HK-2 (cell line): ENCODE data around the gene TANGO6.

ENCODE experiments used
- DNase-seq: peaks from one replicate; pipeline ENCODE4 v3.0.0-alpha.2; 2018; ENCODE audit not compliant: unreplicated experiment

TANGO6 gene

DNA sequence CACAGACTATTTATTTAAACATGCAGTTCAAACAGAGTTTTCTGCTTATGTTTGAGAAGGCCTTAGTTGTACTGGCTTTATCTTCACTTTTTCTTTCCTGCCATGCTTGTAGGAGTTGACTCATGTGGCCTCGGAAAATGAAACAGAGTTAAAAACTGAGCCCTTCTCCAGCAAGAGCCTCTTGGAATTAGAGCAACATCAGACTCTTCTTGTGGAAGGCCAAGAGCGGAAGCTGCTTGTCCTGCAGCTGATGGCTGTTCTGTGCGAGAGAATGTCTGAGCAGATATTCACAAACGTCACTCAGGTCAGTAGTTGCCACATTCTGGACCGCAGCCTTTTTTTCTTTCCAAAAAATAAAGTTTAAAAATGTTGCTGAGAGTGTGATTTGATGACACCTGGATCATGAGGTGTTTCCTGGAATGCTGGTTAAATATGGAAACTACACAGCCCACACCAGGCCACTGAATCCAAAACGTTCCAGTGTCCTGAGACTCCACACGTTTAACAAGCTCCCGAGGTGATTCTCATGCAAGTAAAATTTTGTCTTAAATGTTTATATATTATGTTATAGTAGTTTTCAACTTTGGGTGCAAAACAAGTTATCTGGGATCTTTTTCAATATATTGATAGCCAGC lies 65.9 kb downstream of the TANGO6 start:
- DNase-seq, result no peak

DNA sequence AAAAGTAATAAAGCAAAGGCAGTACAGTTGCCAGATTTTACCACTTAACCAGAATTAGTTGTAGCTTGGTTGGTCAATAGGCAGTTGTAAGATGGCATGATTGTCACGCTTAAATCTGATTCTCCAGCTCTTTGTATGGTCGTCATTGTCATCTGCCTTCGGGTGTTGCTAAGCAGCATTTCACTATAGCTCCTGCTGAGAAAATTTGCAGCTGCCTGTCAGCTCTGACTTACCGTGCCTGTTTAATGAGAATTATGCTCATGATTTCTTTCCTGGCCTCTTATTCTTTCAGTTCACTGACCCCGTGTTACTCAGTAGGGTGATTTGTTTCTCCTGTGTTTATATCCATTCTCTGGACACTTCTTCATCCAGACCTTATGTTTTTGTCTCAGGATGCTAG lies 66.7 kb downstream of the TANGO6 start:
- DNase-seq, result no peak

DNA sequence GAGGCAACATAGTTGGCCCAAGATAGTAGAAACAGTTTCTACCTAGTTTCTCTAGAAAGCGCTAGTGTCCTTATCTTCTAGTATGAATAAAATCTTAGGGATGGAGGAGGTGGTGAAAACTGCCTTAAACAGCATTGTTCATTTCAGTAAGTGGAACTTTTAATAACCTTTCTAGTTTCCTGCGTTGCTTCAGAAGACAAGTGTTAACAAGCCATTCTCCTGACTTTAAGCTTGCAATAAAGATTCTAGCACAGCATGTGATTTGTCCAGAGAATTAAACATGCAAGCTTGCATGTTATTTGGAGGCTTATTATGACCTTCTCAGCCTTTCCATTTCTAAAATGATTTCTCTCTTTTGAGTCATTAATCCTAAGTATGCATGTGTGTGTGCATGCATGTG lies 72.3 kb downstream of the TANGO6 start:
- DNase-seq, result no peak

DNA sequence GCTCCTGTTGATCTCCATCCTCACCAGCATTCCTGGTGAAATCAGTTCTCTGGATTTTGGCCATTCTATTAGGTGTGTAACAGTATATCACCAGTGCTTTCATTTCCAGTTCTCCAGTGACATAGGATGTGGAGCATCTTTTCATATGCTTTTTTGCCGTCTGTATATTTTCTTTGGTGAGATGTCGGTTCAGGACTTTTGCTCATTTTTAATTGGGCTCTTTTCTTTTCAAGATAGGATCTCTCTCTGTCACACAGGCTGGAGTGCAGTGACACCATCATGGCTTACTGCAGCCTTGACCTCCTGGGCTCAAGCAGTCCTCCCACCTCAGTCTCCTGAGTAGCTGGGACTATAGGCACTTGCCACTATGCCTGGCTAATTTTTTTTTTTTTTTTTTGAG lies 74.2 kb downstream of the TANGO6 start:
- DNase-seq, result no peak

DNA sequence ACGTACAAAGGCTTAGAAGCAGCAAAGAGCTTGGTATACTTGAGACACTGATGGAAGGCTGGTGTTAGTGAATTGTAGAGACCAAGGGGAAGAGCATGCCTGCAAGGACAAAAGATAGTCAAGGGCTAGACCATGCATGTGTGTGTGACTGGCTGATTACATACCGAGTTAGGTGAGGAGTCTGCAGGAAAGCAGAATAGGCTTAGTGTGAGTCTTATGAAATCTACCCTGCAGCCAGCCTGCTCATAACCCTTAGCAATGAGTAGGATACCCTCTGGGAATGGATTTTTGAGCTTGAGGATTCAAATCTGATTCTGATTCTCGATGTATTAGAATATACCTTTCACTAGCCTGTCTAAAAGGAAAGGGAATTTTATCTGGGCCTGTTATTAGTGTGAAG lies 77.0 kb downstream of the TANGO6 start:
- no peak for DNase-seq

DNA sequence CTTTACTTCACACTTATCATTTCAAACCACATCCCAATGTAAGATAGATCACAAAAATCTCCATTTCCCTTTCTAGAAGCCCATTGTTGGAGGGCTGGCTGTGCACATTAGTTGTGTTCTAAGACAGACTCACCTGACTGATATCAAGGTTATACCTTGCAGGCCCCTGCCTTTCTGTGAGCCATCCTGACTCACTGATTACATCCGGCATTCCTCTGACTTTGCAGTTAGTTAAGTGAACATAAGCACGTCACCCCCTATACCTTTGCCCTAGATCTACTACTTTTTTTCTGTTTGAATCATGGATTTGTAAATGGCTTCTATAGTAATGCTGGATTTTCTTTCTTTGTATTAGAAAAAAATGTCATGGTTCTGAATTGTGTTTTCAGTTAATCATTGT lies 78.3 kb downstream of the TANGO6 start:
- DNase-seq, result peak; percentile 67

DNA sequence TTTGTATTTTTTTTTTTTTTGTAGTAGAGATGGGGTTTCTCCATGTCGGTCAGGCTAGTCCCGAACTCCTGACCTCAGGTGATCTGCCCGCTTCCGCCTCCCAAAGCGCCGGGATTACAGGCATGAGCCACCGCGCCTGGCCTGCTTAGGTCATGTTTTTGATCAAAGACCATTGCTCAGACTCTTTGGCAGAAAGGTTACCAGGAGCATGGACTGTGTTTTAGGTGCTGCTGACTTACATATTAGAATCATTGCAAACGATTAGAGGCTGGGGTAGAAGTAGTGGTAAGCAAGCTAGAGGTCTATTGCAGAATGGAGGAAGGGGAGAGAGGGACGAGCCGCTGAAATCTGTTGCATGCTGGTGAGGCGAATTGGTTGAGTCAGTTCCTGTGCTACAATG lies 79.8 kb downstream of the TANGO6 start:
- no peak for DNase-seq

DNA sequence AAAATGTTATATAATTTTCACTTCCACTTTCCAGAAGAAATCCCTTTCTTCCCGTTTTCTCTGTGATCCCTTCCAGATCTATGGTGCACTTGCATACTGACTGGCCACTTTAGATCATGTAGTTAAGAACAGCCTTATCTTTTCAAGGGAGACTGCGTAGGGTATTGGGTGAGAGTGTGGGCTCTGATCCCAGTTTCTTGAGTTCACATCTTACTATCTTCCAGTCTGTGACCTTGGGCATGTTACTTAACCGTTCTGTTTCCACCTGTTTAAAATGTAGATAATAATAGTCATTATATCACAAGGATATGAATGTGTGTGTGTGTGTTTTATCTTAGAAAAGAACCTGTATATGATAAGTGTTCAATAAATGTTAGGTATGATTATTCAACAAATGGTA lies 83.7 kb downstream of the TANGO6 start:
- no peak for DNase-seq

DNA sequence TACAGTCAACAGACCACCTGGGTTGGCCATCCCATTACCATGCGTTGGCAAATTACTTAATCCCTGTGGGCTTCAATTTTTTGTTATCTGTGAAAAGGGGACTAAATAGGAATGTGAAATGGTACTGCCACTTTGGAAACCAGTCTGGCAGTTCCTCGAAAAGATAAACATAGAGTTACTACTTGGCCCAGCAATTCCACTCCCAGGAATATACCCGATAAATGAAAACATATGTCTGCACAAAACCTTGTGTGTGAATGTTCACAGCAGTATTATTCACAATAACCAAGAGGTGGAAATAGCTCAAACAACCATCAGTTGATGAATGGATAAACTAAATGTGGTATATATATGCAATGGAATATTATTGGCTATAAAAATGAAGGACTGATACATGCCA lies 87.9 kb downstream of the TANGO6 start:
- no peak for DNase-seq

DNA sequence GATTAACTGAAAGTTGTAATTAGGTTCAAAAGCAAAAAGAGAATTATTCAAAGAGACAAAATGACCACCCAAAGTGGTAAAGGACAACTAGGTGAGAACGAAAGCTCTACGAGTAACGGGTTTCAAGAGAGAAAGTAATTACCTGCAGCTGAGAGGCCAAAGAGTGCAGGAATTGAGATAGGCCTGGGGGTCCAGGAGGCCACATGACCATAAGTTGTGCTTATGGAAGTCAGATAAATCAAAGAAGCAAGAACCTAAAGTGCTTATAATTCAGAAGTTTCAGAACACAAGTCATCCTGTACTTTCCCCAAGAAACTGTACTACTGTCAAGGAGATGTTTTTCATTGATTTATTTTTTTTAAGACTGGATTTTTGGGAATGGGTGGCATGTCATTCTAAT lies 91.1 kb downstream of the TANGO6 start:
- no peak for DNase-seq

DNA sequence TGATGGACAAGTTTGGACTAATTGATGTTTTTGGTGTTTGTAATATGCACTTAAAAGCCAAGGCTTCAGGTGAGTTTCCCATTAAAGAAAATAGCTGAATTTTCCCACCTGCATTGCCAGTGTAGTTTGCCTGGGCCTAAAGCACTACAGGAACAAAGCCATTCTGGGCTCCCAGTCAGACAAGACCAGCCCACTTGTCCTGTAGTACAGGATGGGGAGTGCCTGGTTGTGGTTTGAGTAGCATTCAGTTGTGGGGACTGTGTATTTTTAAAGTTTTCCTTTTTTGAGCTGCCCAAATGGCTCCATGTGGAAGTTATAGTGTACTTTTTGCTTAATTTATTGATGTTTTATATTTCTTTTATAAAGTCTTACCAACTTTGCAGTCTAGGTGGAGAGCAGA lies 91.7 kb downstream of the TANGO6 start:
- DNase-seq, result no peak

DNA sequence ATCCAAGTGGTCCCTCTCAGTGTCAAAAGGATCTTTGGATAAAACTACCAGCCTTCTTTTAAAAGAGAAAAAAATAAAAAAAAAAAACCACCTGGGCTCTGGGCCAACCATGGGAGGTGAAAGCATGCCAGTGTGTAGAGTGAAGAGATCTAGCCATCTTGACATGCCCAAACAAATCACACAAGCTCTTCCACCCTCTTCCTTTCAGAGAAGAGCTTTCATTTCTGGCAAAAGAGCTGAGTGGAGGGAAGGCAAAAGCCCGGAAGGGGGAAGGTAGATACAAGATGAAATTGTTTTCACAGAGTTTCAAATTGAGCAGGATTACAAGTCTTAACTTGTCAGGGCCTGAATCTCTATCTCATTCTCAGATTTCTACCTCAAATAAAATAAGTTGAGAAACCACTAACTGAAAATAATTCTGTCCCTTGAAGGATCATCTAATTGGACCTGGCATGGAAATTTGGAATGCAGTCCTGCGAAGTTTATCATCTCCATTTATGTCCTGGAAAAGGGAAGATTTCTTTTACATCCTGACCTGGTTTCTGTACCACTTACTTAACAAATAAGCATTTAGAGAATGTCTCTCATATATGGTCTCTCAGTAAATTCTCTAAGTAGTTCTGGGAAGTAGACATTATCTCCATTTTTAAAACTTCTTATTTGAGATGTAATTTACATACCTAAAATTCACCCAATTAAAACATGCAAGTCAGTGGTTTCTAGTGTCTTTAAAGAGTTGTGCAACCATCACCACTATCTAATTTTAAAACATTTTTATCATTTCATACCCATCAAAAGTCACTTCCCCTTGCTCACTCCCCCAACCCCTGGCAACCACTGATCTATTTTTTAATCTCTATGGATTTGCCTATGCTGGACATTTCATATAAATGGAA lies 93.7 kb downstream of the TANGO6 start:
- DNase-seq, result no peak

DNA sequence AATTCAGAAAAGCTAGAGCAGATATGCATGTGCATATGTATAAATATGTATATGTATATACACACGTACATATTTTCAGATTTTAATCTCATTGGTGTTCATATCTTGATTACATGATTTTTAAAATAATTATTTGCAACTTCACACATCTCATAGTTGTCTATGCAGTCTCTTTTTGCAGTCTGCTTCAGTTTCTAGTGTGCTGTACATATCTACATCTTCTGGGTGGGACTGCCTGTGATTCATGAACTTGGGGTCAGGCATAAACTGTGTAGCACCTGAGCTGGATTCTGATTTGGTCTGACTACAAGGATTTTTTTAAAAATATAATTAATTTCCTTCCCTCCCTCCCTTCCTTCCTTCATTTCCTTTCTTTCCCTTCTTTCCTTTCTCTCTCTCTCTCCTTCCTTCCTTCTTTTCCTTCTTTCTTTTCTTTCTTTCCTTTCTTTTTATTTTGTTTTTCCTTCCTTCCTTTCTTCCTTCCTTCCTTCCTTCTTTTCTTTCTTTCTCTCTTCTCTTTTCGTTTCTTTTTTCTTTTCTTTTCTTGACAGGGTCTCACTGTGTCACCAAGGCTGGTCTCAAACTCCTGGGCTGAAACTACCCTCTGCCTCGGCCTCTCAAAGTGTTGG lies 96.5 kb downstream of the TANGO6 start:
- no peak for DNase-seq

DNA sequence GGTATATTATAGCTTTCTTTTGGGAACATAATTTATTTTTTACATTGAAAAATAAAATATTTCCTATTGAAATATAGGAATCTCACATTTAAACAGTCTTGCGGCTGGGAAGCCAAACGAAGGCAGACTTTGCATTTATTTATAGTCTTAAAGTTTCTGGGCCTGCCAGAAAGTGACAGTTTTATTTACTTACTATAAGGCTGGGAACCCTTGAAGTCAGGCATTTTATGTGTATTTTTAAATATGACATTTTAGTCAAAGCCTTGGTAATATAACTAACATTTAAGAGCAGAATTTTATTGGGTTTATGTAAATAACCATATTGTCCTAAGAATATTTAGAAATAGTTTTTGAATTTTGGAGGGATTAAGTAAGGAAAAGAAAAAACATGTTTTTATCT lies 97.5 kb downstream of the TANGO6 start:
- DNase-seq, result no peak

DNA sequence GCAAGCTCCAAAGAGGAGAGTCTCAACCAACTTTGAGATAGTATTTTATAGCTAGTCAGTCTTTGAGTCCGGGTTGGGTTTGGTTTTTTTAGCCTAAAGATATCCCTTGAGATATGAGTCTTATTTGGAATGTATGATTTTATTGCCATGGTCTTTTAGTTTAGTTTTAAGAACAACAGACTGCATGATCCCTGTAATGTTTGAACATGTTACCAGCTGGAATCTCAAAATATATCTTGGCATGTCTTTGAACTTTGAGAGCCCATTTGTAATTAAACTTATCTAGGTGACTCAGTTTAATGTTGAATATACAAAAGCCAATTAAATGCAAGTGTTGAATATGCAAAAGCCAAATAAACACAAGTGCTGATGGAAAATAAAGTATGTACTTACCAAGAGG lies 100.6 kb downstream of the TANGO6 start:
- no peak for DNase-seq

DNA sequence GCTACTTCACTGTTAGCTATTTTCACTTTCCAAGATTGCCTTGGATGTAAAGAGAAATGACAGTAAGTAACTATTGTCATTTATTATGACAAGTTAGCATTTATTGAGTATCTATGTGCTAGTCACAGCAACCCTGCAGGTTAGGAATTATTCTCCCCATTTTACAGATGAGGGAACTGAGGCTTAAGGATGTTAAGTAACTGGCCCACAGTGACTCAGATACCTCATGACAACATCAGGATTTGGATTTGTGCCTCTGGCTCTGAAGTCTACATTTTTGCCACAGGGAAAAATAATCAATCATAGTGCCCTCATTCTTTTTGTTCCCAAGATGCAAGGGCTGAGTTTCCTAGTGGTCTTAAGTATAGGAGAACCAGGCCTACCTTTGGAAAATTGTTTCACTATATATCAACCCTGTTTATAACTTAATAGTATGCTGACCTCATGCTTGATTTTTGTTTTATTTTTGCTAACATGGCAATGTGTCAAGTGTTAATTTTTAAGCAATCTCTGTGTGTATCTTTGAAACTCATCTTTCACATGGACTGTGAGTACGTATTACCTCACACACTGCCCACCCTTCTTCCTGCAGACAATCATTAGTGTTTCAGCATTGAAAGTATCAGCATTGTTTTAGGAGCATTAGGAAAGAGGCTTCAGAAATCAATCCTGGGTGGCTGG lies 105.0 kb downstream of the TANGO6 start:
- DNase-seq, result no peak

DNA sequence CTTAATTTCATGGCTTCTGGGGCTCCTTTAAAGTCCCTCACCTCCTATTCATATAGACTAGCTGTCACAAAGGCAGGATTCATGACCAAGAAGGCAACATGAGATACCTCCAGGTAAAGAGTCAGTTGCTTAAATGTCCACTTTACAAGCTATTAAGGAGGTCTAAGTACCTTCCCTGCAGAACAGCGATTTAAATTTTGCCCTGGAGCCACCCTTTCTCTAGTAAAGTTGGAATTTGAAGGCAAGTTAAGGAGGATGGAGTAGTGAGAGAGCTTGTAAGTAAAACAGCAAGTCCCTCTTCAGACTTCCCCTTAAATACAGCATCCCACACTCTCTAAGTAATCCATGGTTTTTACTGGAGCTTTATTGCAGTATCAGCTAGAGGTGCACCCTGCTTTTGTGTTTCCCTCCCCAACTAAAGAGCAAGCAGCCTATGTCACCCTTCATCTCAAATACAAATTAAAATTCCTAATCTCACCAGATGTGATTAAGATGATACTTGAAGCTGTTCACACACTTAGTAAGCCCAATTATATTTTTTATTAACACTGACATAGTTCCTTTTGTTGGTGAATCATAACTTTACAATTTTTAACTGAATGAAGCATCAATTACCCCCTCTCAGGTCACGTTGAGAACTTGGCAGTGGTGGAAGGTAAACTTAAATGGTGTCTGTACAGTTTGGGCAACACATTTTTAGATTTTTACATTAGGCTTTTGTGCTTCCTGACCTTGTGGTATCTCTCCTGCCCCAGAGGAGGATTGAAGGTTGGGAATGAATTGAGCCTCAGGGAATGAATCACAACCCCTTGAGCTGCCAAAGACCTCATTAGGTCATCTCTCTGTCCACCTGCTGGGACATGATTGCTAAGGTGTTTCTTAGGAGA lies 108.9 kb downstream of the TANGO6 start:
- peak; percentile 13 for DNase-seq

DNA sequence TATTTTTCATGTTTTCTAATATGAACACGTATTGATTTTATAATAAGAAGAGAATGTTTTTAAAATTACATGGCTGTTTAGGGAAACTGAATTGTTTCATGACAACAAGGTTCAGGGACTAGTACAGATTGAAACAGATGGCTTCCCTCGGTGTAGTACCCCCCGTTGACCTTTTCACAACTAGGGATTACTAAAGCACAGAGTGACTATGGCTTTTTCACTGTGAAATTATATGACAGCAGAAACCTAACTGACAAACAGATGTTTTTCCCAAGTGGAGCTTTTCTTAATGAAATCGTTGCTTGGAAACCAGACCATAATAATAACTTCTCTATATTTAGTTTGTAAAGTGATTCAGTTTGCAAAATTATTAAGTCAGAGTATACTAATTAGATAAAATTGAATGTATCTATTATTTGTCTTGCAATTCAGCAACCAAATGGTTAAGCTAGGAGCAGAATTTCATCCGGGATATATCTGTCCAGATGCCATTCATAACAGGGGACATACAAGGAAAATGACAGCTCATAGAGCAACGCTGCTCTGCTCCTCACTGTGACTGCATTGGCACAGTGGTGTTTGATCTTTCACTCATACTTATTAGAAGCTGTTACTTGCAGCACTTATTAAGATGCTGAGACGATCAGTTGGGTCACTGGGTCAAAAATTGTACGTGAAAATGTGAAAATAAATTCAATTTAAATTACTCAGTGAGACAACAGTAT lies 111.7 kb downstream of the TANGO6 start:
- no peak for DNase-seq

DNA sequence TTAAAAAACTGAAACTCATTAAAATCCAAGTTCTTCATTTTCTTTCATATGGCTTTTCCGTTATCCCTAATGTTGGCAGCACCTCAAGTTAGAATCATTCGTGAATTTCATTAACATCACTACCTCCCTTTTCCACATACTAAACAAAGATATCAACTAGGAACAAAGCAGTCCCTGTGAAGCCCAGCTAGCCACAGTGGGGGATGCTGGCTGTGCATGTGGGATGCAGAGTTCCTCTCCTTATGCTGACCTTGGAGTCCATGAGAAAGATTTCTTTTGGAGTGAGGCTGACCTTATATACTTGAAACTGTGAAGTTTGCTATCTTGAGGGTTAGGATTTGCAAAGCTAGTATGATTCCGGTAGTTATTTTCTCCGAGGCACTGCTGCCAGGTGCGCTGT lies 117.6 kb downstream of the TANGO6 start:
- no peak for DNase-seq

DNA sequence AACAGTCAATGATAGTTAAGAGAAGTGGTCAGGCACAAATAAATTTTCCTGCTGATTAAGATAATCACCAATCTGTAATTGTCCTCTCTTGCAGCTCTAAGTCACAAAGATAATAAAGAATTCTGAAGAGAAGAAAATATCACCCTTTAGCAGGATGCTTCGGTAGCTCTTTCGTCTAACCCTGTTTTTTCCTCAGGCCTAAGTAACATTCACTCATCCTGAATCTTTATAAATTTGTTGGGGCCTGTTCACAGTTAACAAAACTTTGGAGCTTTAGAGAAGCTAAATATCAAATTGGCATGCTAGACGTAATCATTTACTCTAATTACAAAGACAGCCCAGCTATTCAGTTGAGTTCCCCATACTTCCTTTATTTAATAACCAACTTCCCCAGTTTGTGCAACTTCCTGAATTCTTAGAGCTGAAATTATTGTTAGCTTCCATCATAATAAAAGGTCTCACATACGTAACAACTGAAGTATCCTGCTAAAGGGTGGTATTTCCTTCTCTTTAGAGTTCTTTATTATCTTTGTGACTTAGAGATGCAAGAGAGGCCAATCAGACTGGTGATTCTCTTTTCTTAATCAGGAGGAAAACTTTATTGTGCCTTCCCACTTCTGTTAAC lies 118.6 kb downstream of the TANGO6 start:
- no peak for DNase-seq
